Measurements from ENCODE around the gene DSCAML1. TPM values are rescaled to one million over a fixed set of nuclear protein-coding genes. Genes with fewer than 3 reads are reported as not detected.

The DSCAML1 gene
- total RNA-seq, 1 experiment from 2014 or later = not detected

- BruUV-seq (replicated peaks) = no TSS peak
- no peak for ATAC-seq
- no peaks in the 10 kb centered on the region for H3K79me2 ChIP-seq (ENCODE audit: insufficient read depth, low read length)
- no peak overlapping the region for H2AFZ ChIP-seq (ENCODE audit: low read depth, low read length, poor library complexity, severe bottlenecking)
- H3K36me3 ChIP-seq (ENCODE audit: control insufficient read depth in 1 of 2, insufficient read depth in 2 of 2, low read length in 2 of 2) = no peaks in the 10 kb centered on the region
- peaks cover 8% of the 10 kb centered on the region; the same call in 1 of the 2 replicates for H3K27me3 ChIP-seq (ENCODE audit: insufficient read depth, low read length)
- H4K20me1 ChIP-seq (ENCODE audit: insufficient read depth) = no peaks in the 10 kb centered on the region
- intact Hi-C loops (cut with micrococcal nuclease) = no loop called here
- TF ChIP-seq CBX3 (IDR thresholded peaks at IDR 0.05; ENCODE audit: low read depth) (no peak), JUND (IDR thresholded peaks at IDR 0.05) (no peak), ZFX (IDR thresholded peaks at IDR 0.05) (no peak), CEBPB (IDR thresholded peaks at IDR 0.05; ENCODE audit: low read depth) (no peak), FOSL1 (IDR thresholded peaks at IDR 0.05; ENCODE audit: low read depth) (no peak), ATF3 (IDR thresholded peaks at IDR 0.05) (no peak), SIN3A (IDR thresholded peaks at IDR 0.05; ENCODE audit: low read depth) (no peak), ZNF274 (IDR thresholded peaks at IDR 0.05; ENCODE audit: low read depth, low read length) (no peak), SRF (IDR thresholded peaks at IDR 0.05; ENCODE audit: low read depth) (no peak), YY1 (IDR thresholded peaks at IDR 0.05; ENCODE audit: extremely low read depth, insufficient replicate concordance, low read depth, low read length) (no peak), EZH2phosphoT487 (IDR thresholded peaks at IDR 0.05; ENCODE audit: borderline replicate concordance) (no peak)
- H3K27ac ChIP-seq (ENCODE audit: low read depth, low read length) = no peak overlapping the region
- H3K4me2 ChIP-seq (ENCODE audit: low read length) = no peak overlapping the region
- no peaks in the 10 kb centered on the region for H3K9me2 ChIP-seq (ENCODE audit: insufficient read depth)
- no peaks in the 10 kb centered on the region for H3K4me1 ChIP-seq (ENCODE audit: control insufficient read depth in 1 of 2, insufficient read depth in 2 of 2, low read length in 2 of 2)
- ChIA-PET RAD21 (ENCODE audit: low non-redundant PET in 1 of 2, low total read pairs in 2 of 2, uncharacterized antibody in 2 of 2, unreplicated experiment in 2 of 2) (no interaction called here), POLR2A (no interaction called here), CTCF (interaction anchor here (1.1 kb wide), 1 partner anchor 21 kb away, joined by 3 read pairs; no protein-coding TSS in a partner anchor)
- no peak for DNase-seq (ENCODE audit: low read depth, low spot score)
- no peak overlapping the region for H3K9ac ChIP-seq (ENCODE audit: low read length)
- H3K4me3 ChIP-seq (replicated peaks in 1 of 2; ENCODE audit: low read depth in 1 of 2, low read length in 2 of 2) = no peak overlapping the region
- no peaks in the 10 kb centered on the region for H3K9me3 ChIP-seq (ENCODE audit: control insufficient read depth in 1 of 2, insufficient read depth in 1 of 2, low read depth in 1 of 2, low read length in 2 of 2)
These were observed 318.1 kb downstream of the DSCAML1 start for GRCh38 chr11:117478926-117479325.

- Histone ChIP-seq H3K4me2 (ENCODE audit: low read length) (no peak overlapping the region), H3K9ac (ENCODE audit: low read length) (no peak overlapping the region), H2AFZ (ENCODE audit: low read depth, low read length, poor library complexity, severe bottlenecking) (no peak overlapping the region), H3K4me3 (replicated peaks in 1 of 2; ENCODE audit: low read depth in 1 of 2, low read length in 2 of 2) (no peak overlapping the region), H3K4me1 (ENCODE audit: control insufficient read depth in 1 of 2, insufficient read depth in 2 of 2, low read length in 2 of 2) (no peaks in the 10 kb centered on the region), H3K27me3 (ENCODE audit: insufficient read depth, low read length) (peaks cover 8% of the 10 kb centered on the region; the same call in 1 of the 2 replicates), H3K9me2 (ENCODE audit: insufficient read depth) (no peaks in the 10 kb centered on the region), H3K79me2 (ENCODE audit: insufficient read depth, low read length) (no peaks in the 10 kb centered on the region), H3K36me3 (ENCODE audit: control insufficient read depth in 1 of 2, insufficient read depth in 2 of 2, low read length in 2 of 2) (no peaks in the 10 kb centered on the region), H4K20me1 (ENCODE audit: insufficient read depth) (no peaks in the 10 kb centered on the region), H3K9me3 (ENCODE audit: control insufficient read depth in 1 of 2, insufficient read depth in 1 of 2, low read depth in 1 of 2, low read length in 2 of 2) (no peaks in the 10 kb centered on the region), H3K27ac (ENCODE audit: low read depth, low read length) (no peak overlapping the region)
- RAD21 ChIA-PET (ENCODE audit: low non-redundant PET in 1 of 2, low total read pairs in 2 of 2, uncharacterized antibody in 2 of 2, unreplicated experiment in 2 of 2) = no interaction called here
- BruUV-seq (replicated peaks) = no TSS peak
- ATAC-seq (no peak), DNase-seq (ENCODE audit: low read depth, low spot score) (no peak)
- POLR2A ChIA-PET = no interaction called here
- CTCF ChIA-PET = no interaction called here
- intact Hi-C loops (cut with micrococcal nuclease) = no loop called here
- TF ChIP-seq YY1 (IDR thresholded peaks at IDR 0.05; ENCODE audit: extremely low read depth, insufficient replicate concordance, low read depth, low read length) (no peak), ELF1 (IDR thresholded peaks at IDR 0.05; ENCODE audit: borderline replicate concordance, low read depth) (no peak), REST (IDR thresholded peaks at IDR 0.05; ENCODE audit: low read depth) (no peak), ZFX (IDR thresholded peaks at IDR 0.05) (no peak), EGR1 (IDR thresholded peaks at IDR 0.05; ENCODE audit: low read depth) (no peak), ATF3 (IDR thresholded peaks at IDR 0.05) (no peak), EZH2phosphoT487 (IDR thresholded peaks at IDR 0.05; ENCODE audit: borderline replicate concordance) (no peak)
These were observed 318.7 kb downstream of the DSCAML1 start for GRCh38 chr11:117478126-117478860.

Measured in HCT116 (cell line).